ENCODE measurements around the gene MOB2. TPM values are rescaled to one million over a fixed set of nuclear protein-coding genes. Genes with fewer than 3 reads are reported as not detected.

MOB2 gene
- total and polyA plus RNA-seq, 9 of the 15 experiments (the other 6 are each of a cell fraction or from before 2014, with no cell fraction given): 0.17 to 36.8 (median 19.2) TPM

DNA sequence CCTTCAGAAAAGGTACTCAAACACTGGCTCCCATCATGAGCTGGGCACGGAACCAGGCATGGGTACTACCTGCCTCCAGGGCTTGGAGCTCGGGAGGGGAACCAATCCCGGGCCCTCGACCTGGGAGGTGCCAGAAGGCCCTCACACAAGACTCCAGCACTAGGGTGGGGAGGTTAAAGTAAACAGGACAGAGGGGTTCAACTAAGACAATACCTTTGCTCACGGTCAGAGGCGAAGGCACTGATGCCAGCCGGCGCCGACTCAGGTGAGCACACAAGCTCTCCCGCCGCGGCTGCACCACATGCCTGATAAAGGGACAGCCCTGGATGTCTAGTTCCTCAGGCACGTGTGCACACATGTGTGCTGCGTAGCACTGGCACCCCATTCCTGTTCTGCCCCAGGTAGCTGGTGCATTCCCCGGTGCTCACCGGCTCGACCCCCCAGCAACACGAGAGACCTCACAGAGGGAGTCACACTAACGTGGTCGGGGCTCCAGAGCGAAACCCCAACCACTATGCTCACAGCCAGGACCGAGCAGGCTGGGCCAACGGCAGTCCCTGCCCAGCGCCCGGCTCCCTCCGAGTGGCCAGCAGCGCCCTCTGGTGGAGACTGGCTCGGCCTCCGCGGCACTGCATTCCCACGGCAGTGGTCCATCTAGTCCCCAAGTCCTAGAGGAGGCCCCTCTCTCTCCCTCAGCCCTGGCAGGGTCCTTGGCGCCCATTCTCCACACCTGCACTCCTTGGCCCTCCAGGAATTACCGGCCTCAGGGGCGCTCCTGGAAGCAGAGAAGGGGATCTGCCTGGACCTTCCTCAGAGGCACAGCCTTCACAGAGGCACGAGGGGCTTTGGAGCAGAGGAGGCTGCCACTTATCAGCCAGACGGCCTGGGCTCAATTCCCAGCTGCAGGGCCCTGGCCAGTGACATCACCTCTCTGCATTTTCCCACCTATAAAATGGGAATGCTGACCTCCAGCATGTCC, 28.8 kb upstream of the MOB2 start (continued):
- TF ChIP-seq, protein P1, sequence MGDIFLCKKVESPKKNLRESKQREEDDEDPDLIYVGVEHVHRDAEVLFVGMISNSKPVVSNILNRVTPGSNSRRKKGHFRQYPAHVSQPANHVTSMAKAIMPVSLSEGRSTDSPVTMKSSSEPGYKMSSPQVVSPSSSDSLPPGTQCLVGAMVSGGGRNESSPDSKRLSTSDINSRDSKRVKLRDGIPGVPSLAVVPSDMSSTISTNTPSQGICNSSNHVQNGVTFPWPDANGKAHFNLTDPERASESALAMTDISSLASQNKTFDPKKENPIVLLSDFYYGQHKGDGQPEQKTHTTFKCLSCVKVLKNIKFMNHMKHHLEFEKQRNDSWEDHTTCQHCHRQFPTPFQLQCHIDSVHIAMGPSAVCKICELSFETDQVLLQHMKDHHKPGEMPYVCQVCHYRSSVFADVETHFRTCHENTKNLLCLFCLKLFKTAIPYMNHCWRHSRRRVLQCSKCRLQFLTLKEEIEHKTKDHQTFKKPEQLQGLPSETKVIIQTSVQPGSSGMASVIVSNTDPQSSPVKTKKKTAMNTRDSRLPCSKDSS (IDR thresholded peaks at IDR 0.05; ENCODE audit: low read depth, partially characterized antibody): no peak
- no peak for TF ChIP-seq SRF (CRISPR knock-in tag; IDR thresholded peaks at IDR 0.05)
- no peak for TF ChIP-seq CAMTA2 (CRISPR knock-in tag; conservative IDR thresholded peaks at IDR 0.05)
- TF ChIP-seq RNF2 (IDR thresholded peaks at IDR 0.05): no peak
- TF ChIP-seq DDX20 (tag; IDR thresholded peaks at IDR 0.05; ENCODE audit: low read depth): no peak
- no peak for TF ChIP-seq CBFA2T3 (IDR thresholded peaks at IDR 0.05)
- peak; percentile 70; the same call in 1 of the 2 replicates for TF ChIP-seq STAG1 (CRISPR knock-in tag; IDR thresholded peaks at IDR 0.05; ENCODE audit: borderline replicate concordance)
- TF ChIP-seq, protein P2, sequence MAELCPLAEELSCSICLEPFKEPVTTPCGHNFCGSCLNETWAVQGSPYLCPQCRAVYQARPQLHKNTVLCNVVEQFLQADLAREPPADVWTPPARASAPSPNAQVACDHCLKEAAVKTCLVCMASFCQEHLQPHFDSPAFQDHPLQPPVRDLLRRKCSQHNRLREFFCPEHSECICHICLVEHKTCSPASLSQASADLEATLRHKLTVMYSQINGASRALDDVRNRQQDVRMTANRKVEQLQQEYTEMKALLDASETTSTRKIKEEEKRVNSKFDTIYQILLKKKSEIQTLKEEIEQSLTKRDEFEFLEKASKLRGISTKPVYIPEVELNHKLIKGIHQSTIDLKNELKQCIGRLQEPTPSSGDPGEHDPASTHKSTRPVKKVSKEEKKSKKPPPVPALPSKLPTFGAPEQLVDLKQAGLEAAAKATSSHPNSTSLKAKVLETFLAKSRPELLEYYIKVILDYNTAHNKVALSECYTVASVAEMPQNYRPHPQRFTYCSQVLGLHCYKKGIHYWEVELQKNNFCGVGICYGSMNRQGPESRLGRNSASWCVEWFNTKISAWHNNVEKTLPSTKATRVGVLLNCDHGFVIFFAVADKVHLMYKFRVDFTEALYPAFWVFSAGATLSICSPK (IDR thresholded peaks at IDR 0.05; ENCODE audit: borderline replicate concordance): no peak
- no peak for TF ChIP-seq TAL1 (IDR thresholded peaks at IDR 0.05)
- TF ChIP-seq ZSCAN29 (IDR thresholded peaks at IDR 0.05): no peak
